Renal cortex interstitium (tissue), 11 donors: ENCODE measurements around the gene TMPRSS13. TPM values are rescaled to one million over a fixed set of nuclear protein-coding genes. Genes with fewer than 3 reads are reported as not detected.

ENCODE experiments used
- DNase-seq, 11 donors: peaks; one replicate each; pipeline ENCODE4 v3.0.0-alpha.2; 2013; ENCODE audit warnings: low read depth in 9 of 11, low spot score in 4 of 11; ENCODE audit errors: extremely low read depth in 1 of 11
- polyA plus RNA-seq, 3 donors: library from polyadenylated mRNA; unstranded; fragments of 120-200 nt; gene quantifications; one replicate each; pipeline ENCODE4 v1.2.1, GENCODE V29; 2013; ENCODE audit not compliant: insufficient read length in 3 of 3

TMPRSS13 gene
- polyA plus RNA-seq, 3 donors = 0.53 to 1.4 (median 0.57) TPM

- DNase-seq = no peak
Observed at GRCh38 chr11:117878314-117878938, 50.8 kb downstream of the TMPRSS13 start.

GRCh38 chr11:117877120-117877784 lies 52.0 kb downstream of the TMPRSS13 start:
- no peak for DNase-seq

- DNase-seq = peak in 7 of 11 donors; percentile 80 to 91 (median 82)
Observed at GRCh38 chr11:117876341-117877119, 52.7 kb downstream of the TMPRSS13 start, which contains the start of gene FXYD6. Gene FXYD6, minus strand, starts transcription at chr11:117876658. Its CDS starts 33,882 bp downstream, at chr11:117842776.

- DNase-seq = no peak
Observed at GRCh38 chr11:117876059-117876340, 53.2 kb downstream of the TMPRSS13 start.

- no peak for DNase-seq
Observed at GRCh38 chr11:117875382-117876058, 53.7 kb downstream of the TMPRSS13 start.

GRCh38 chr11:117874910-117875381 lies 54.3 kb downstream of the TMPRSS13 start:
- no peak for DNase-seq

GRCh38 chr11:117874253-117874909 lies 54.8 kb downstream of the TMPRSS13 start:
- DNase-seq = no peak

GRCh38 chr11:117873828-117874125 lies 55.4 kb downstream of the TMPRSS13 start:
- DNase-seq = no peak

GRCh38 chr11:117872975-117873827 lies 56.0 kb downstream of the TMPRSS13 start:
- DNase-seq = no peak

GRCh38 chr11:117872420-117872961 lies 56.7 kb downstream of the TMPRSS13 start:
- DNase-seq = no peak

- no peak for DNase-seq
Observed at GRCh38 chr11:117871784-117872183, 57.4 kb downstream of the TMPRSS13 start.

- DNase-seq = no peak
Observed at GRCh38 chr11:117871160-117871559, 58.0 kb downstream of the TMPRSS13 start.

- DNase-seq = no peak
Observed at GRCh38 chr11:117870103-117870952, 58.9 kb downstream of the TMPRSS13 start.

- no peak for DNase-seq
Observed at GRCh38 chr11:117869604-117870003, 59.6 kb downstream of the TMPRSS13 start.

GRCh38 chr11:117868815-117869561 lies 60.2 kb downstream of the TMPRSS13 start:
- no peak for DNase-seq

GRCh38 chr11:117868088-117868487 lies 61.1 kb downstream of the TMPRSS13 start:
- no peak for DNase-seq
